ENCODE results near the gene CCDC78. TPM values are rescaled to one million over a fixed set of nuclear protein-coding genes. Genes with fewer than 3 reads are reported as not detected.

CCDC78 gene
- total RNA-seq, 1 donor = 2.2 TPM

- no peaks in the 10 kb centered on the region for H3K79me2 ChIP-seq (ENCODE audit: insufficient read depth, low read length)
- H3K4me3 ChIP-seq (ENCODE audit: insufficient read depth, low read length) = no peak overlapping the region
- TF ChIP-seq CTCF (IDR thresholded peaks at IDR 0.05; ENCODE audit: extremely low read depth, low read depth, low read length) = no peak
- peaks cover 14% of the 10 kb centered on the region for H4K20me1 ChIP-seq (ENCODE audit: insufficient read depth, low read length)
- H3K27me3 ChIP-seq (ENCODE audit: insufficient read depth, low read length) = peaks cover 70% of the 10 kb centered on the region
- no peak overlapping the region for H2AFZ ChIP-seq (ENCODE audit: low read length)
- H3K27ac ChIP-seq (ENCODE audit: low read depth, low read length) = no peak overlapping the region
- no peak for DNase-seq (ENCODE audit: insufficient read length, low spot score, missing footprints)
- H3K9me3 ChIP-seq (ENCODE audit: low read depth, low read length) = no peaks in the 10 kb centered on the region
- H3K36me3 ChIP-seq (ENCODE audit: insufficient read depth, low read length) = no peaks in the 10 kb centered on the region
- no peak overlapping the region for H3K4me2 ChIP-seq (ENCODE audit: insufficient read depth, low read length)
- peaks cover 6% of the 10 kb centered on the region for H3K4me1 ChIP-seq (ENCODE audit: insufficient read depth, low read length)
Measured at GRCh38 chr16:706189-707061, 19.8 kb downstream of the CCDC78 start.

GRCh38 chr16:705431-706188, 20.6 kb downstream of the CCDC78 start, which contains the start of gene FBXL16:
FBXL16 (minus strand) TSS chr16:705801; CDS start chr16:697405, 8,396 bp downstream.
- TF ChIP-seq CTCF (IDR thresholded peaks at IDR 0.05; ENCODE audit: extremely low read depth, low read depth, low read length) = no peak
- no peak for DNase-seq (ENCODE audit: insufficient read length, low spot score, missing footprints)
- Histone ChIP-seq H3K4me2 (ENCODE audit: insufficient read depth, low read length) (no peak within 1 kb of the TSS), H4K20me1 (ENCODE audit: insufficient read depth, low read length) (peaks cover 18% of the 10 kb centered on the region), H3K4me1 (ENCODE audit: insufficient read depth, low read length) (peaks cover 6% of the 10 kb centered on the region), H3K27me3 (ENCODE audit: insufficient read depth, low read length) (peaks cover 74% of the 10 kb centered on the region), H3K27ac (ENCODE audit: low read depth, low read length) (no peak within 1 kb of the TSS), H3K36me3 (ENCODE audit: insufficient read depth, low read length) (no peaks in the 10 kb centered on the region), H3K79me2 (ENCODE audit: insufficient read depth, low read length) (no peaks in the 10 kb centered on the region), H3K9me3 (ENCODE audit: low read depth, low read length) (no peaks in the 10 kb centered on the region), H2AFZ (ENCODE audit: low read length) (no peak within 1 kb of the TSS), H3K4me3 (ENCODE audit: insufficient read depth, low read length) (no peak within 1 kb of the TSS)

- Histone ChIP-seq H2AFZ (ENCODE audit: low read length) (no peak overlapping the region), H3K27ac (ENCODE audit: low read depth, low read length) (no peak overlapping the region), H3K79me2 (ENCODE audit: insufficient read depth, low read length) (no peaks in the 10 kb centered on the region), H3K4me1 (ENCODE audit: insufficient read depth, low read length) (peaks cover 3% of the 10 kb centered on the region), H4K20me1 (ENCODE audit: insufficient read depth, low read length) (peaks cover 15% of the 10 kb centered on the region), H3K4me3 (ENCODE audit: insufficient read depth, low read length) (no peak overlapping the region), H3K27me3 (ENCODE audit: insufficient read depth, low read length) (peaks cover 70% of the 10 kb centered on the region), H3K36me3 (ENCODE audit: insufficient read depth, low read length) (no peaks in the 10 kb centered on the region), H3K9me3 (ENCODE audit: low read depth, low read length) (no peaks in the 10 kb centered on the region), H3K4me2 (ENCODE audit: insufficient read depth, low read length) (no peak overlapping the region)
- TF ChIP-seq CTCF (IDR thresholded peaks at IDR 0.05; ENCODE audit: extremely low read depth, low read depth, low read length) = no peak
- DNase-seq (ENCODE audit: insufficient read length, low spot score, missing footprints) = no peak
Measured at GRCh38 chr16:704552-705380, 21.5 kb downstream of the CCDC78 start.
